H1 (cell line): Measurements from ENCODE around the gene SLC39A13. TPM values are rescaled to one million over a fixed set of nuclear protein-coding genes. Genes with fewer than 3 reads are reported as not detected.

ENCODE experiments used
- CTCF ChIA-PET: fragments of 300-600 bp; sonication (Branson Sonifier 250); formaldehyde crosslinking; loops from one replicate; lab custom pipeline; 2021; ENCODE audit not compliant: partially characterized antibody; lab: Charles Lee
- POLR2A ChIA-PET: fragments of 300-600 bp; sonication (Branson Sonifier 250); formaldehyde crosslinking; loops from one replicate; lab custom pipeline; 2021; ENCODE audit warnings: inconsistent platforms; ENCODE audit not compliant: partially characterized antibody; lab: Charles Lee
- DNase-seq, 2 experiments: peaks; one replicate each; pipeline versions ENCODE4 v3.0.0 to v3.0.0-alpha.2; 2010 to 2022; ENCODE audit warnings: low spot score in 2 of 2, low read depth in 1 of 2, mixed read lengths in 1 of 2
- FAIRE-seq: peaks from 2 replicates; lab custom pipeline; 2011; peaks lifted over from hg19 to GRCh38; lab: Jason Lieb, UNC
- H2AFZ ChIP-seq: 2 replicates; pipeline ENCODE4 v1.8.1; 2012; ENCODE audit warnings: low read length, inconsistent platforms
- H2AK5ac ChIP-seq: 2 replicates; pipeline ENCODE4 v1.6.1; 2013; ENCODE audit warnings: low read depth, low read length
- H2BK120ac ChIP-seq: replicated peaks from 2 replicates; pipeline ENCODE3; 2013; ENCODE audit warnings: low read depth, low read length, inconsistent platforms
- H2BK12ac ChIP-seq: 2 replicates; pipeline ENCODE4 v1.6.1; 2013; ENCODE audit warnings: low read depth, low read length
- H2BK15ac ChIP-seq: 2 replicates; pipeline ENCODE4 v1.6.1; 2013; ENCODE audit warnings: low read length
- H2BK20ac ChIP-seq: 2 replicates; pipeline ENCODE4 v1.6.1; 2013; ENCODE audit warnings: low read length
- H2BK5ac ChIP-seq: 2 replicates; pipeline ENCODE4 v1.6.1; 2013; ENCODE audit warnings: low read depth, low read length
- H3K14ac ChIP-seq: 2 replicates; pipeline ENCODE4 v1.6.1; 2013; ENCODE audit warnings: inconsistent platforms; ENCODE audit not compliant: insufficient read length
- H3K18ac ChIP-seq: 2 replicates; pipeline ENCODE4 v1.6.1; 2013; ENCODE audit warnings: low read length; ENCODE audit errors: extremely low read depth
- H3K23ac ChIP-seq: 2 replicates; pipeline ENCODE4 v1.6.1; 2013; ENCODE audit warnings: inconsistent platforms; ENCODE audit not compliant: insufficient read length
- H3K23me2 ChIP-seq: 2 replicates; pipeline ENCODE4 v1.6.1; 2013; ENCODE audit warnings: low read depth, low read length
- H3K27ac ChIP-seq: 2 replicates; pipeline ENCODE4 v1.6.1; 2011; ENCODE audit warnings: low read depth, low read length, inconsistent platforms
- H3K27me3 ChIP-seq, 4 experiments: replicated peaks in 1 of 4; 1 replicate in 1 of 4; 2 replicates in 3 of 4; pipeline versions ENCODE4 v1.6.1 to v1.8.1; 2011 to 2013; ENCODE audit warnings: low read length in 3 of 4, mild to moderate bottlenecking in 3 of 4, inconsistent platforms in 2 of 4, mixed read lengths in 2 of 4, moderate library complexity in 1 of 4; ENCODE audit not compliant: control insufficient read depth in 3 of 4, insufficient read depth in 3 of 4; ENCODE audit errors: extremely low read depth in 1 of 4
- H3K36me3 ChIP-seq, 4 experiments: 2 replicates each; pipeline versions ENCODE4 v1.6.1 to v1.8.1; 2011 to 2013; ENCODE audit warnings: mild to moderate bottlenecking in 4 of 4, low read length in 3 of 4, moderate library complexity in 2 of 4, control low read depth in 1 of 4, inconsistent platforms in 1 of 4; ENCODE audit not compliant: insufficient read depth in 4 of 4, control insufficient read depth in 2 of 4
- H3K4ac ChIP-seq: replicated peaks from 2 replicates; pipeline ENCODE3; 2013; ENCODE audit warnings: low read length, low read depth, mixed read lengths, inconsistent platforms; ENCODE audit not compliant: insufficient read length
- H3K4me1 ChIP-seq, 4 experiments: replicated peaks in 1 of 4; 1 replicate in 1 of 4; 2 replicates in 3 of 4; pipeline versions ENCODE4 v1.6.1 to v1.8.1; 2011 to 2013; ENCODE audit warnings: low read length in 3 of 4, inconsistent platforms in 2 of 4, mixed read lengths in 1 of 4; ENCODE audit not compliant: insufficient read depth in 4 of 4, control insufficient read depth in 3 of 4
- H3K4me2 ChIP-seq, 2 experiments: 2 replicates each; pipeline versions ENCODE4 v1.6.1 to v1.8.1; 2011 to 2013; ENCODE audit warnings: low read depth in 2 of 2, low read length in 2 of 2, control low read depth in 1 of 2, inconsistent platforms in 1 of 2, mild to moderate bottlenecking in 1 of 2; ENCODE audit not compliant: insufficient read depth in 1 of 2
- H3K4me3 ChIP-seq, 4 experiments: fragments of 200-600, 300-600 bp in 1 of 4; sonication (generic), shearing (Covaris generic), sonication (Bioruptor Twin) in 1 of 4; 2 replicates each; pipeline versions ENCODE4 v1.5.1 to v1.8.1; 2011 to 2016; ENCODE audit warnings: low read length in 4 of 4, low read depth in 3 of 4, control low read depth in 2 of 4, inconsistent platforms in 2 of 4, mild to moderate bottlenecking in 2 of 4, mixed read lengths in 1 of 4, moderate library complexity in 1 of 4; ENCODE audit not compliant: insufficient read depth in 2 of 4; ENCODE audit errors: extremely low read depth in 1 of 4
- H3K56ac ChIP-seq: replicated peaks from 2 replicates; pipeline ENCODE3; 2013; ENCODE audit warnings: low read depth, mild to moderate bottlenecking, mixed read lengths, low read length, inconsistent platforms; ENCODE audit not compliant: insufficient read length
- H3K79me1 ChIP-seq: 2 replicates; pipeline ENCODE4 v1.6.1; 2013; ENCODE audit warnings: low read depth, low read length, control low read depth
- H3K79me2 ChIP-seq, 2 experiments: 2 replicates each; pipeline versions ENCODE4 v1.6.1 to v1.8.1; 2012 to 2013; ENCODE audit warnings: low read length in 2 of 2, mild to moderate bottlenecking in 2 of 2, inconsistent platforms in 1 of 2; ENCODE audit not compliant: insufficient read depth in 2 of 2, control insufficient read depth in 1 of 2
- H3K9ac ChIP-seq, 4 experiments: replicated peaks in 1 of 4; 1 replicate in 1 of 4; 2 replicates in 3 of 4; pipeline versions ENCODE4 v1.6.1 to v1.8.1; 2011 to 2013; ENCODE audit warnings: low read depth in 3 of 4, low read length in 3 of 4, control low read depth in 2 of 4, mild to moderate bottlenecking in 2 of 4, moderate library complexity in 2 of 4, inconsistent platforms in 1 of 4; ENCODE audit errors: extremely low read depth in 1 of 4
- H3K9me3 ChIP-seq, 2 experiments: 2 replicates each; pipeline versions ENCODE4 v1.6.1 to v1.8.1; 2012 to 2013; ENCODE audit warnings: mild to moderate bottlenecking in 2 of 2, moderate library complexity in 2 of 2, control low read depth in 1 of 2, inconsistent platforms in 1 of 2, low read depth in 1 of 2, low read length in 1 of 2, mixed read lengths in 1 of 2; ENCODE audit not compliant: insufficient read depth in 2 of 2
- H4K20me1 ChIP-seq, 2 experiments: replicated peaks in 1 of 2; 2 replicates each; pipeline versions ENCODE3 to v1.8.1; 2011 to 2013; ENCODE audit warnings: inconsistent platforms in 2 of 2, low read length in 2 of 2, mild to moderate bottlenecking in 1 of 2; ENCODE audit not compliant: insufficient read depth in 2 of 2, control insufficient read depth in 1 of 2
- H4K5ac ChIP-seq: 2 replicates; pipeline ENCODE4 v1.6.1; 2013; ENCODE audit warnings: low read length, low read depth, mixed read lengths, inconsistent platforms; ENCODE audit not compliant: insufficient read length
- H4K8ac ChIP-seq: 2 replicates; pipeline ENCODE4 v1.8.0; 2013; ENCODE audit warnings: mild to moderate bottlenecking, moderate library complexity, low read length, inconsistent platforms; ENCODE audit not compliant: insufficient read depth; ENCODE audit errors: extremely low read depth
- H4K91ac ChIP-seq: replicated peaks from 2 replicates; pipeline ENCODE3; 2013; ENCODE audit warnings: low read length, mixed read lengths, inconsistent platforms; ENCODE audit not compliant: insufficient read length
- BRCA1 ChIP-seq: IDR thresholded peaks from 2 replicates; pipeline ENCODE4 v1.6.1; 2012; ENCODE audit warnings: low read depth, low read length, improper control_type of control experiment
- CTCF ChIP-seq, 3 experiments: IDR thresholded peaks; 1 replicate in 2 of 3; 2 replicates in 1 of 3; pipeline versions ENCODE4 v1.5.1 to v1.6.1; 2011; ENCODE audit warnings: low read length in 3 of 3, mild to moderate bottlenecking in 3 of 3, inconsistent platforms in 2 of 3, low read depth in 1 of 3, moderate library complexity in 1 of 3; ENCODE audit not compliant: insufficient read depth in 1 of 3; ENCODE audit errors: control extremely low read depth in 1 of 3
- HDAC6 ChIP-seq: IDR thresholded peaks from one replicate; pipeline ENCODE4 v1.7.1; 2012; ENCODE audit warnings: low read depth, mild to moderate bottlenecking, inconsistent platforms, low read length, moderate library complexity
- KDM1A ChIP-seq: fragments of 200-600, 300-600 bp; sonication (generic); IDR thresholded peaks from 2 replicates; pipeline ENCODE4 v1.7.1; 2016; ENCODE audit warnings: mild to moderate bottlenecking, low read length, borderline replicate concordance
- MAX ChIP-seq: IDR thresholded peaks from 2 replicates; pipeline ENCODE4 v1.6.1; 2012; ENCODE audit warnings: inconsistent platforms
- NRF1 ChIP-seq: IDR thresholded peaks from 2 replicates; pipeline ENCODE4 v1.6.1; 2011; ENCODE audit warnings: mild to moderate bottlenecking, low read depth, low read length, improper control_type of control experiment
- PHF8 ChIP-seq: fragments of 200-600 bp; sonication (generic); conservative IDR thresholded peaks from 2 replicates; pipeline ENCODE4 v1.7.1; 2012; ENCODE audit warnings: low read depth, mild to moderate bottlenecking, inconsistent platforms, low read length, moderate library complexity
- POLR2AphosphoS5 ChIP-seq: IDR thresholded peaks from 2 replicates; pipeline ENCODE4 v1.6.1; 2011; ENCODE audit warnings: low read depth, low read length
- RXRA ChIP-seq: IDR thresholded peaks from 2 replicates; pipeline ENCODE4 v1.6.1; 2011; ENCODE audit warnings: low read depth, mild to moderate bottlenecking, low read length, moderate library complexity; ENCODE audit not compliant: insufficient read depth
- TAF7 ChIP-seq: optimal IDR thresholded peaks from 2 replicates; pipeline ENCODE3; 2011; ENCODE audit warnings: low read depth, mild to moderate bottlenecking, inconsistent platforms, low read length, moderate library complexity, borderline replicate concordance
- ZNF274 ChIP-seq: IDR thresholded peaks from 2 replicates; pipeline ENCODE4 v1.7.0; 2012; ENCODE audit warnings: low read length, borderline replicate concordance; ENCODE audit errors: extremely low read depth
- WGBS, 2 experiments: shearing (Covaris generic) in 1 of 2; methylation state at CpG; one replicate each; pipeline versions ENCODE4 v1.1.6 to v1.1.7; 2013 to 2015; ENCODE audit warnings: low lambda C conversion rate in 2 of 2, mixed read lengths in 2 of 2, inconsistent platforms in 1 of 2, low coverage in 1 of 2, missing lambda C conversion rate in 1 of 2; ENCODE audit not compliant: insufficient replicate concordance in 2 of 2, insufficient coverage in 1 of 2, insufficient read length in 1 of 2; ENCODE audit errors: extremely low coverage in 1 of 2, missing lambda C conversion rate in 1 of 2; 5-methylcytosine and 5-hydroxymethylcytosine counted together
- polyA plus RNA-seq, 7 experiments: library from polyadenylated mRNA; depleted of rRNA in 3 of 7; stranded (reverse) in 5 of 7; unstranded in 2 of 7; fragments of >200 nt in 5 of 7; fragments of 200-250 nt in 2 of 7; gene quantifications; 1 replicate in 5 of 7; 2 replicates in 1 of 7; 4 replicates in 1 of 7; pipeline versions ENCODE4 v1.2.1 to v1.2.3, GENCODE V29; 2011 to 2013; ENCODE audit warnings: missing spikeins in 2 of 7, mixed read lengths in 2 of 7
- total RNA-seq: library from RNA; stranded (reverse); fragmentation: NEBNext Ultra II Directional; extraction: Animal tissue kit (Norgen Biotek cat#: 25700); gene quantifications from 2 replicates; pipeline ENCODE4 v1.2.1, GENCODE V29; 2021

The SLC39A13 gene
- total and polyA plus RNA-seq, 2 of the 8 experiments (the other 6 are each of a cell fraction or from before 2014, with no cell fraction given): 23.2 to 30.0 TPM

GRCh38 chr11:47375020-47375419 is 33.4 kb upstream of the SLC39A13 start:
- WGBS, 2 experiments: 86% methylated on average over 6 of the region's 8 CpGs; no CpG with 5 or more reads in 1 of the 2 experiments
- TF ChIP-seq RXRA (no peak), PHF8 (no peak), ZNF274 (no peak), KDM1A (no peak), HDAC6 (no peak), BRCA1 (no peak), POLR2AphosphoS5 (no peak), NRF1 (no peak), TAF7 (no peak), CTCF (IDR thresholded peaks at IDR 0.05; ENCODE audit: control extremely low read depth in 1 of 3, insufficient read depth in 1 of 3, low read depth in 1 of 3, low read length in 3 of 3) (no peak), MAX (no peak)

More at GRCh38 chr11:47375020-47375419, 33.4 kb upstream of the SLC39A13 start:
- Histone ChIP-seq H3K27me3 (no peaks in the 10 kb centered on the region), H3K9me3 (no peaks in the 10 kb centered on the region), H4K5ac (no peak overlapping the region), H3K4me2 (no peak overlapping the region), H2BK20ac (no peak overlapping the region), H2BK120ac (no peak overlapping the region), H3K36me3 (no peaks in the 10 kb centered on the region), H3K23ac (no peak overlapping the region), H2AFZ (no peak overlapping the region), H4K8ac (no peak overlapping the region; the same call in 1 of the 2 replicates), H3K27ac (no peak overlapping the region), H3K4me1 (peaks cover 0 to 5% (median 2%) of the 10 kb centered on the region in 4 experiments; a peak in 5 of 7 replicates), H2BK12ac (no peak overlapping the region), H4K91ac (no peak overlapping the region), H2BK15ac (no peak overlapping the region), H3K56ac (no peak overlapping the region), H3K4me3 (no peak overlapping the region), H3K18ac (no peak overlapping the region), H2AK5ac (no peak overlapping the region), H3K79me1 (no peaks in the 10 kb centered on the region), H2BK5ac (no peak overlapping the region), H3K23me2 (peaks cover 7% of the 10 kb centered on the region; the same call in 1 of the 2 replicates), H3K4ac (no peak overlapping the region), H3K79me2 (no peaks in the 10 kb centered on the region), H3K9ac (no peak overlapping the region), H4K20me1 (peaks cover 0 to 2% of the 10 kb centered on the region in 2 experiments), H3K14ac (no peak overlapping the region)
- ChIA-PET CTCF (interaction anchor here (0.6 to 4.7 kb wide), 16 partner anchors 10 to 586 kb away, joined by 3 to 78 read pairs (median 6); partner anchors contain the start of genes MYBPC3, RAPSN and SLC39A13), POLR2A (interaction anchor here (1.6 kb wide), 1 partner anchor 44 kb away, joined by 3 read pairs; no protein-coding TSS in a partner anchor)
- DNase-seq (no peak), FAIRE-seq (no peak)
